Endothelial cell of coronary artery (primary cell): ENCODE measurements around the gene OLIG2. TPM values are rescaled to one million over a fixed set of nuclear protein-coding genes. Genes with fewer than 3 reads are reported as not detected.

Source experiments
- total RNA-seq: library from RNA; depleted of rRNA; stranded (reverse); fragments of >200 nt; gene quantifications from 2 replicates; pipeline ENCODE4 v1.2.3, GENCODE V29; 2014

The OLIG2 gene
- total RNA-seq = not detected in 2 replicates

DNA sequence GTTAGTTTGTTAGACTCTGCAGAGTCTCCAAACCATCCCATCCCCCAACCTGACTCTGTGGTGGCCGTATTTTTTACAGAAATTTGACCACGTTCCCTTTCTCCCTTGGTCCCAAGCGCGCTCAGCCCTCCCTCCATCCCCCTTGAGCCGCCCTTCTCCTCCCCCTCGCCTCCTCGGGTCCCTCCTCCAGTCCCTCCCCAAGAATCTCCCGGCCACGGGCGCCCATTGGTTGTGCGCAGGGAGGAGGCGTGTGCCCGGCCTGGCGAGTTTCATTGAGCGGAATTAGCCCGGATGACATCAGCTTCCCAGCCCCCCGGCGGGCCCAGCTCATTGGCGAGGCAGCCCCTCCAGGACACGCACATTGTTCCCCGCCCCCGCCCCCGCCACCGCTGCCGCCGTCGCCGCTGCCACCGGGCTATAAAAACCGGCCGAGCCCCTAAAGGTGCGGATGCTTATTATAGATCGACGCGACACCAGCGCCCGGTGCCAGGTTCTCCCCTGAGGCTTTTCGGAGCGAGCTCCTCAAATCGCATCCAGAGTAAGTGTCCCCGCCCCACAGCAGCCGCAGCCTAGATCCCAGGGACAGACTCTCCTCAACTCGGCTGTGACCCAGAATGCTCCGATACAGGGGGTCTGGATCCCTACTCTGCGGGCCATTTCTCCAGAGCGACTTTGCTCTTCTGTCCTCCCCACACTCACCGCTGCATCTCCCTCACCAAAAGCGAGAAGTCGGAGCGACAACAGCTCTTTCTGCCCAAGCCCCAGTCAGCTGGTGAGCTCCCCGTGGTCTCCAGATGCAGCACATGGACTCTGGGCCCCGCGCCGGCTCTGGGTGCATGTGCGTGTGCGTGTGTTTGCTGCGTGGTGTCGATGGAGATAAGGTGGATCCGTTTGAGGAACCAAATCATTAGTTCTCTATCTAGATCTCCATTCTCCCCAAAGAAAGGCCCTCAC lies at the start of gene OLIG2:
Gene OLIG2, plus strand, starts transcription at position 447 of the 954 bp plus-strand sequence. CDS start 928 bp downstream, outside the sequence.

DNA sequence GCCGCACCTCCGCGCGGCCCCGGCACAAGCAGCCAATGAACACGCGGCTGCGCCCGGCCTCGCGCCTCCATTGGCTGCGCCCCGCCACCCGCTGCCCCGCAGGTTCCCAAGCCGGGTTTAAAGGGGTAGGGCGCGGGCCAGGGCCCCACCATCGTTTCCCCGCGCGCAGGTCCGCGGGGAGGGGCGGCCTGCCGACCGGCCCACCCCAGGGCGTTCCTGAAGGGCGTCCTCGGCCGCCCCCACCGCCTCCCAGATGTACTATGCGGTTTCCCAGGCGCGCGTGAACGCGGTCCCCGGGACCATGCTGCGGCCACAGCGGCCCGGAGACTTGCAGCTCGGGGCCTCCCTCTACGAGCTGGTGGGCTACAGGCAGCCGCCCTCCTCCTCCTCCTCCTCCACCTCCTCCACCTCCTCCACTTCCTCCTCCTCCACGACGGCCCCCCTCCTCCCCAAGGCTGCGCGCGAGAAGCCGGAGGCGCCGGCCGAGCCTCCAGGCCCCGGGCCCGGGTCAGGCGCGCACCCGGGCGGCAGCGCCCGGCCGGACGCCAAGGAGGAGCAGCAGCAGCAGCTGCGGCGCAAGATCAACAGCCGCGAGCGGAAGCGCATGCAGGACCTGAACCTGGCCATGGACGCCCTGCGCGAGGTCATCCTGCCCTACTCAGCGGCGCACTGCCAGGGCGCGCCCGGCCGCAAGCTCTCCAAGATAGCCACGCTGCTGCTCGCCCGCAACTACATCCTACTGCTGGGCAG lies 44.4 kb downstream of the OLIG2 start, which contains the start of gene OLIG1:
Gene OLIG1, plus strand, starts transcription at position 148 of the 750 bp plus-strand sequence. Its CDS starts 106 bp downstream, at position 254.

Other genes starting within 250 kb of the OLIG2 start
- gene OLIG1, start 44.2 kb downstream of the OLIG2 start, total RNA-seq = not detected in 2 replicates
- gene IFNAR2, start 204.0 kb downstream of the OLIG2 start, total RNA-seq = 10.7 and 13.2 TPM in 2 replicates
- gene IL10RB, start 240.4 kb downstream of the OLIG2 start, total RNA-seq = 30.7 and 41.9 TPM in 2 replicates